MCF 10A (cell line): ENCODE data around the gene ERC2. TPM values are rescaled to one million over a fixed set of nuclear protein-coding genes. Genes with fewer than 3 reads are reported as not detected.
A peak's percentile ranks its signal among the peaks of the same experiment; 100 is the strongest.

ENCODE experiments used
- BruUV-seq: library from RNA; stranded (reverse); fragments of 400-500 nt; replicated peaks from 2 replicates; lab custom pipeline; 2021; lab: Mats Ljungman, UMichigan
- CTCF ChIA-PET: fragments of 300-600 bp; sonication (Branson Sonifier 250); formaldehyde crosslinking; extraction: SDS; loops from one replicate; lab custom pipeline; 2021; ENCODE audit warnings: antibody characterized with exemption, inconsistent platforms; lab: Yijun Ruan, JAX
- POLR2A ChIA-PET: fragments of 300-600, 350-650 bp; sonication (Branson Sonifier 250); formaldehyde crosslinking; extraction: SDS; loops from one replicate; lab custom pipeline; 2020; ENCODE audit warnings: antibody characterized with exemption, inconsistent platforms; lab: Yijun Ruan, JAX
- DNase-seq: peaks from one replicate; pipeline ENCODE4 v3.0.0-alpha.2; 2018; ENCODE audit not compliant: unreplicated experiment
- H3K27ac Mint-ChIP-seq: one replicate; pipeline ENCODE4 v1.8.0; 2022; ENCODE audit warnings: mild to moderate bottlenecking, low read depth, mixed read lengths; ENCODE audit not compliant: unreplicated experiment
- H3K27me3 Mint-ChIP-seq: one replicate; pipeline ENCODE4 v1.8.0; 2022; ENCODE audit warnings: mixed read lengths; ENCODE audit not compliant: insufficient read depth, unreplicated experiment
- H3K36me3 Mint-ChIP-seq: one replicate; pipeline ENCODE4 v1.8.0; 2022; ENCODE audit warnings: mild to moderate bottlenecking, moderate library complexity, mixed read lengths; ENCODE audit not compliant: insufficient read depth, unreplicated experiment
- H3K4me1 Mint-ChIP-seq: one replicate; pipeline ENCODE4 v1.8.0; 2022; ENCODE audit warnings: mixed read lengths; ENCODE audit not compliant: insufficient read depth, unreplicated experiment
- H3K4me3 Mint-ChIP-seq: one replicate; pipeline ENCODE4 v1.8.0; 2022; ENCODE audit warnings: mild to moderate bottlenecking, moderate library complexity, mixed read lengths; ENCODE audit not compliant: unreplicated experiment
- H3K9me3 Mint-ChIP-seq: one replicate; pipeline ENCODE4 v1.8.0; 2022; ENCODE audit warnings: mixed read lengths; ENCODE audit not compliant: unreplicated experiment
- CTCF ChIP-seq: fragments of 200-600 bp; IDR thresholded peaks from one replicate; pipeline ENCODE4 v1.8.0; 2022; ENCODE audit warnings: antibody characterized with exemption, mild to moderate bottlenecking; ENCODE audit not compliant: unreplicated experiment
- intact Hi-C: fragments of 100-400 bp; cut with micrococcal nuclease; formaldehyde crosslinking; loops from 2 replicates; pipeline ENCODE4 v1.14.1; 2022
- total RNA-seq: library from RNA; stranded (reverse); gene quantifications from 2 replicates; pipeline ENCODE4 v1.2.3, GENCODE V29; 2022

Gene ERC2
- total RNA-seq, 1 experiment from 2014 or later, result 0.42 TPM

DNA sequence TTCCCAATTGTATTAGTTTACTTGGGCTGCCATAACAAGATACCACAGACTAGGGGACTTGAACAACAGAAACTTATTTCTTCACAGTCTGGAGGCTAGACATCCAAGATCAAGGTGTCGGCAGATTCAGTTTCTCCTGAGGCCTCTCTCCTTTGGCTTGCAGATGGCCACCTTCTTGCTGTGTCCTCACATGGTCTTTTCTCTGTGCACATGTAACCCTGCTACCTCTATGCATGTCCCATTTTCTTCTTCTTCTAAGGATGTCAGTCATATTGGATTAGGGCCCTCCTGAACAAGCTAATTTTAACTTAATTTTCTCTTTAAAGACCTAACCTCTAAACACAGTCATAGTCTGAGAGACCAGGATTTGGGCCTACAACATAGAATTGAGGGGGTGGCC, 644.4 kb downstream of the ERC2 start:
- POLR2A ChIA-PET, result no interaction called here
- Mint-ChIP-seq H3K9me3 (no peaks in the 10 kb centered on the region), H3K4me1 (peaks cover 6% of the 10 kb centered on the region), H3K4me3 (no peak overlapping the region), H3K27me3 (no peaks in the 10 kb centered on the region), H3K27ac (no peak overlapping the region), H3K36me3 (no peaks in the 10 kb centered on the region)
- no TSS peak for BruUV-seq
- CTCF ChIA-PET, result interaction anchor here (1.2 kb wide), 1 partner anchor 432 kb away, joined by 4 read pairs; no protein-coding TSS in a partner anchor
- TF ChIP-seq CTCF, result no peak
- intact Hi-C loops, result no loop called here
- no peak for DNase-seq

DNA sequence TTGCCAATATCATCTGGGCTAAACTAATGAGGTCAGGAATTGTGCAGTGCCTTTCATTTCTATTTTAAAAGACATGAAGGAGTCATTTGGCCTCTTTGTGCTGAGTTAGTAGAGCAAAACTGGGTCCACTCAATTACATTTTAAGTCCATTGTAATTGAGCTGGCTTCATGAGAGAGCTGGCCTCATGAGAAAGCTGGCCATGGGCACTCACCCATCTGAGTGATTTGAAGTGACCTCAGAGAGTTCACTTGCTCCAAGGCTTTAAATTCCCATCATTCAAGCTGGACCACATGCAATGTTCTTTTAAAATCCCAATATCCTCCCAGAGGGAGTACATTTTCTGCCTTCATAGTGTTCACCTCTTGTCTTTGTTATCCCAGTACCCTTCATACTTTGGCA, 645.3 kb downstream of the ERC2 start:
- CTCF ChIA-PET, result no interaction called here
- DNase-seq, result no peak
- H3K36me3 Mint-ChIP-seq, result no peaks in the 10 kb centered on the region
- POLR2A ChIA-PET, result no interaction called here
- H3K9me3 Mint-ChIP-seq, result no peaks in the 10 kb centered on the region
- BruUV-seq, result no TSS peak
- H3K4me3 Mint-ChIP-seq, result no peak overlapping the region
- TF ChIP-seq CTCF, result no peak
- H3K27ac Mint-ChIP-seq, result no peak overlapping the region
- intact Hi-C loops, result no loop called here
- no peaks in the 10 kb centered on the region for H3K27me3 Mint-ChIP-seq
- H3K4me1 Mint-ChIP-seq, result peaks cover 6% of the 10 kb centered on the region

DNA sequence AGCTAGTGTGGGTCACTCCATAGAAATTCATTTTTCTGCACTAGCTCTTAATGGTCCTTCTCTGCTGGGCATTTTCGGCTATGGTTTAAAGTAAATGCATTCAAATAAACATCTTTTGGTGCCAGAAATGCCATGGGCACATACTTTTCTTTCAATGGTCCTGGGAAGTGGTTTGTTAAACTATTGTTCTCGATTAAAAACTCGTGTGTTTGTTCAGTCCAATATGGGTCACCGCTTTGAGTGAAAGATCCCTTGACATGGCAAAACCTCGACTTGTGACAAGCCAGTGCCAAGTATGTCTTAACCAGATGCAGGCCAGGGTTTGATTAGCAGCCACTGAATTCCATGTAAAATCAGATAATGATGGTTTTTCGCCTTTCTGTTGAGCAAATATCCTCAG, 649.3 kb downstream of the ERC2 start:
- H3K27ac Mint-ChIP-seq, result no peak overlapping the region
- no peak for DNase-seq
- POLR2A ChIA-PET, result no interaction called here
- BruUV-seq, result no TSS peak
- no peaks in the 10 kb centered on the region for H3K36me3 Mint-ChIP-seq
- no peaks in the 10 kb centered on the region for H3K4me1 Mint-ChIP-seq
- CTCF ChIA-PET, result no interaction called here
- no peak for TF ChIP-seq CTCF
- no peaks in the 10 kb centered on the region for H3K9me3 Mint-ChIP-seq
- H3K27me3 Mint-ChIP-seq, result no peaks in the 10 kb centered on the region
- H3K4me3 Mint-ChIP-seq, result no peak overlapping the region
- intact Hi-C loops, result loop anchor here (2.0 to 5.0 kb wide), 2 partner anchors 78 to 433 kb away; no protein-coding TSS in a partner anchor

DNA sequence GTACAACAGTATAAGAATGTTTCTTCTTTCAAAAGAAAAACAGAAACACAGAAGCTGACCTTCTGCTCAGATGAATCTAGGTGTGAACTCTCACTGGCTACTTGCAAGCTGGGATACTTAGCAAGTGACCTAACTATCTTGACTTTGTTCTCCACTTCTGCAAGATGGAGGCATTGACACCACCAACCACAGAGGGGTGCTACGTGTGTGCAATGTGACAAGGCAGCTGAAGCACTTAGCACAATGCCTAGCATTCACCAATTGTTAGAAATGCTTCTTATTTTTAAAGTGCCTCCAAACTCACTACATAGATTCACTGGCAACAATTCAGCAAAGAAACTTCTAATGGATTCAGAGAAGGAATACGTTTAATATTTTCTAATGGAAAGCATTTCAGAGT, 649.8 kb downstream of the ERC2 start:
- Mint-ChIP-seq H3K27ac (no peak overlapping the region), H3K27me3 (no peaks in the 10 kb centered on the region), H3K4me3 (no peak overlapping the region), H3K36me3 (no peaks in the 10 kb centered on the region), H3K9me3 (no peaks in the 10 kb centered on the region), H3K4me1 (peaks cover 5% of the 10 kb centered on the region)
- DNase-seq, result peak; percentile 20
- CTCF ChIA-PET, result interaction anchor here (0.6 kb wide), 1 partner anchor 442 kb away, joined by 4 read pairs; no protein-coding TSS in a partner anchor
- POLR2A ChIA-PET, result no interaction called here
- no peak for TF ChIP-seq CTCF
- intact Hi-C loops, result loop anchor here (2.0 to 5.0 kb wide), 2 partner anchors 78 to 434 kb away; no protein-coding TSS in a partner anchor
- BruUV-seq, result no TSS peak
